GM21381 (cell line): ENCODE data around the gene ZDHHC22.

ENCODE experiments used
- ATAC-seq: cut with Tn5 transposase; IDR thresholded peaks from one replicate; pipeline ENCODE4 v1.9.1; 2021; ENCODE audit warnings: mild to moderate bottlenecking, moderate library complexity; ENCODE audit not compliant: unreplicated experiment

The ZDHHC22 gene

DNA sequence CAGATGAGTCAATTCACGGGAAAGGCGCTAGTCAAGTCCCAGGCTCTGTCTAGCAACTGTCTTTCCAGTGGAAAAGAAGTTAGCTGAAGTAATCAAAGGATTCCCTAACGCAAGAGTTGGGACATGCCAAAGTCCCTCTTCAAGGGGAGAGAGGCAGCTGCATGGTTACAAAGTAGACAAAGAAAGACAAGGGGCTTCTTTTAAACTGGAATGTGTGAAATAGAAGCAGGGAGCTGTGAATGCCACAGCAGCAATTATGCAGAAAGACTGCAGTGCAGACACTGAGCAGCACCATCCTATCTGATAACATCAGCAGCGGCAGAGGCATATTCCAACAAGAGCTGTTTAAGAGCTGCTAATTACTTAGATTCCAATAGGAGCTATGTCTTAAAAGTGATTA is 56.1 kb downstream of the ZDHHC22 start:
- no peak for ATAC-seq

DNA sequence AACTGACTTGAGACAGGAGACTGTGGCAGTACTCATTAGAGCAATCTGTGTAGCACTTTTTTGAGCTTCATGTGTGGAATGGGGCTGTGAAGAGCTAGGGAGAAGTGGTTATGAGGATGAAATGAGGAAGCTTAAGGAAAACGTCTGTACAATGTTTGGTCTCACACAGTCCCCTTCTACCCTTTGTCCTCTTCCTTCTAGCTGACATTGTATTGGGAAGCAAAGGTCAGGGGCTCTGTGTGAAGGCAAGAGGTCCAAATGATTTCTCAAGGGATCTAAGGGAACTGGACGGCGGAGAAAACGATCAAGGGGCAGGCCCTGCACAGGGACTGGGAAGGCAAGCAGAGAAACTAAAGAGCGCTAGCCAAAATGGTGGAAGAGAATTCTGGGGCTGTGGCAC is 56.6 kb downstream of the ZDHHC22 start:
- ATAC-seq, result no peak

DNA sequence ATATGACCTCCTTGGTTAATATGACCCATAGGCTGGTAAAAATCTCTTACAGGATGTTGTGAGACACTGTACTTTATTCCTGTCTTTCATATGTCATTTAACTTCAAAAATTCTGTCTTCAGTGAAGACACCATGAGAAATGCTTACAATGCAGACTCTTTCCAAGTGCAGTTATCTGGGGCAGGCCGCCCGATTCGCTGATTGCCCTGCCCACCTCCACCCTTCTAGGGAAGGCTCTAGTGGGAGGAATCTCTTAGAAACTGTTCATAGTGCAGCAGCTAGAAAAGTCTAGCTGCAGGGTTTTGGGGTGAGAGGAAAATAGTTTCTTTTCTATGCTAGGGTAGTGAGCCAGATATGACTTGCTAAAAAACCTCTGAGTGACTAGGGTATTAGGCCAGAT is 58.5 kb downstream of the ZDHHC22 start:
- ATAC-seq, result no peak

DNA sequence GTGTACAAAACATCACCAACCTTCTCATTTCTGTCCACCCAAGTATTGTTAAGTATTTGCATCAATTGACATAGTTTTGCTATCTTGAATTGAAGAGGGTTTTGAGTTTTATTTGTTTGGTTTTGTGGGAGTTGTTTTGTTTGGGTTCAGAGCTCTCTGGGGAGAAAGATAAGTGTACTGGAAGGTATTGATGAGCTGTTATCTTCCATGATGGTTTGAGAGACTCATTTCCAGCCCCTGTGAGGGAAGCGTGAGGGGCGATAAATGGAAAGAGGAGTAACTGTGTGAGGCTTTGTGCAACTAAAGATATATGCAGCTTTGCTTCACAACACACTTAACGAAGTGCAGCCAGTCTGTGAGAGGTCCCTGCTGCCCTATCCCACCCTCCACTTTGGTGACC is 59.2 kb downstream of the ZDHHC22 start:
- no peak for ATAC-seq
